Lower leg skin (tissue), 4 donors: ENCODE data around the gene TUFM. TPM values are rescaled to one million over a fixed set of nuclear protein-coding genes. Genes with fewer than 3 reads are reported as not detected.
"Not testable (repeated sequence)": the region's sequence is repeated elsewhere in the genome, so short reads cannot be mapped to it uniquely, and the experiment has no call there.

ENCODE experiments used
- DNase-seq, 2 donors: peaks; one replicate each; pipeline ENCODE4 v3.0.0-alpha.2; 2019; ENCODE audit warnings: low spot score in 2 of 2
- H3K4me3 ChIP-seq: fragments of 200-600 bp; sonication (generic); 2 replicates; pipeline ENCODE4 v1.5.1; 2017; ENCODE audit warnings: mild to moderate bottlenecking, low read depth; ENCODE audit not compliant: poor library complexity, severe bottlenecking
- CTCF ChIP-seq, 3 donors: fragments of 450-650 bp; IDR thresholded peaks; one replicate each; pipeline ENCODE4 v1.5.1; 2016; ENCODE audit warnings: antibody characterized with exemption in 3 of 3, mild to moderate bottlenecking in 3 of 3, moderate library complexity in 2 of 3
- POLR2A ChIP-seq, 2 donors: fragments of 450-650 bp; IDR thresholded peaks; one replicate each; pipeline ENCODE4 v1.6.1; 2016 to 2017; ENCODE audit warnings: antibody characterized with exemption in 2 of 2, mild to moderate bottlenecking in 1 of 2, moderate library complexity in 1 of 2
- WGBS, 2 donors: methylation state at CpG; one replicate each; pipeline ENCODE4 v1.1.5; 2018; 5-methylcytosine and 5-hydroxymethylcytosine counted together
- intact Hi-C: fragments of 100-400 bp; cut with DNase I; formaldehyde crosslinking; loops from one replicate; pipeline ENCODE4 v1.15.0; 2023; ENCODE audit warnings: low total_unique reads
- total RNA-seq, 4 donors: library from RNA; depleted of rRNA; stranded (reverse); fragments of >200 nt; gene quantifications; one replicate each; pipeline ENCODE4 v1.1.0, GENCODE V29; 2016

The TUFM gene
- total RNA-seq, 4 donors from 2014 or later = 103 to 121 (median 110) TPM

- H3K4me3 ChIP-seq = peak overlapping the region; percentile 100
- TF ChIP-seq POLR2A (IDR thresholded peaks at IDR 0.05) (no peak), CTCF (IDR thresholded peaks at IDR 0.05) (no peak)
- intact Hi-C loops = no loop called here
- 0 to 1% methylated on average over 20 to 40 of the region's 62 CpGs for WGBS, 2 donors
- peak in 1 of 2 donors; percentile 88 for DNase-seq
Measured at GRCh38 chr16:28823291-28823872, 22.8 kb downstream of the TUFM start.

DNA sequence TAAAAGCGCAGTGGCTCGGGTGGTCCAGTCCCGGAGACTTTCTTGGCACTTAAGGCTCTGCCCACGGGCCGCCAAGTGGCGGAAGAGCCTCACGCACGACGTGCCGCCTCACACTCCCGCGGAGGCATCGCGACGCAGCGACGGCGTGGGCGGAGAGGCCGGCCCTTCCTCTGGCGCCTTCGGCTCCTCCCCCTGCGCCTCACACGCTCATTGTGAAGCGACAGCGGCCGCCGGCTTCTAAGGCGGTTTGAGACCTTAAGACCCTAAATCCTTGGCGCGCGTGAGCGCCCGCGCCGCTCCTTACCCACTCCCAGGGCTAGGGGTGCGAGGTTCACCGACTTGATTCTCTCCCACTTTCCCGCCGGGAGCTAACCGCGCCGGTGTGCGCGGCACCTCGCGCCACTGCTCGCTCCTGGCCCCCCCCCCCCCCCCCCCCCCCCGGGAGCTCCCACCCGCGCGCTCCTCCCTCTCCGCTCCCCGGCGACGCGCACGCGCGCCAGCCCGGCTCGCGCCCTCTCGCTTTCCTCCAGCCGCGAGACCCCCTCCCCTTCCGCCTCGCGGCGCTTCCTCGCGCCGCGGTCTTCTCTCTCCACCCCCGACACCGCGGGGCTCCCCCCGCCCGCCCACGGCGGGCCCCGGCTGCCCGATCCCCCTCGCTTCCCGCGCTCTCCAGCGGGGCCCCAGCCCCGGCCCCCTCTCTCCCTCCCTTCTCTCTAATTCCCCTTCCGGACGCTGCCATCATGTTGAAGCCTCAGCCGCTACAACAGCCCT, 23.4 kb downstream of the TUFM start, which contains the start of gene ATXN2L:
TSS of gene ATXN2L (plus strand) at position 480 of the 771 bp plus-strand sequence. CDS start at position 741, 261 bp downstream.
- TF ChIP-seq POLR2A (IDR thresholded peaks at IDR 0.05) = no peak
- peak in 1 of 3 donors; percentile 34 for TF ChIP-seq CTCF (IDR thresholded peaks at IDR 0.05)
- peak within 1 kb of the TSS; percentile 100 for H3K4me3 ChIP-seq
- 1 to 3% methylated on average over 19 to 33 of the region's 91 CpGs for WGBS, 2 donors
- peak; percentile 90 to 98 for DNase-seq
- intact Hi-C loops = no loop called here

- TF ChIP-seq POLR2A (IDR thresholded peaks at IDR 0.05) = no peak
- no peak for TF ChIP-seq CTCF (IDR thresholded peaks at IDR 0.05)
- peak overlapping the region; percentile 27 for H3K4me3 ChIP-seq
- no peak for DNase-seq
- intact Hi-C loops = no loop called here
- 27 to 30% methylated on average over 13 of the region's 13 CpGs for WGBS, 2 donors
Measured at GRCh38 chr16:28821874-28822519, 24.2 kb downstream of the TUFM start.

- DNase-seq, H3K4me3 ChIP-seq, intact Hi-C loops: not testable (repeated sequence)
- 95% methylated on average over 13 of the region's 13 CpGs for WGBS, 2 donors
Measured at GRCh38 chr16:28820546-28820945, 25.6 kb downstream of the TUFM start.

GRCh38 chr16:28820016-28820415, 26.1 kb downstream of the TUFM start:
- H3K4me3 ChIP-seq = no peak overlapping the region
- intact Hi-C loops = no loop called here
- WGBS, 2 donors = 87 to 90% methylated on average over 5 of the region's 5 CpGs
- DNase-seq = no peak
- TF ChIP-seq POLR2A (IDR thresholded peaks at IDR 0.05) (no peak), CTCF (IDR thresholded peaks at IDR 0.05) (no peak)

GRCh38 chr16:28807445-28808120, 38.6 kb downstream of the TUFM start:
- H3K4me3 ChIP-seq, DNase-seq, intact Hi-C loops: not testable (repeated sequence)
- WGBS, 2 donors = no CpG with 5 or more reads among the region's 11 CpGs

GRCh38 chr16:28802235-28803019, 43.7 kb downstream of the TUFM start:
- WGBS, 2 donors = 58 to 75% methylated on average over 5 of the region's 13 CpGs
- intact Hi-C loops, H3K4me3 ChIP-seq: not testable (repeated sequence)
- peak; percentile 60 to 86 for DNase-seq
